OCI-LY7 (cell line): ENCODE measurements around the gene SESN2. TPM values are rescaled to one million over a fixed set of nuclear protein-coding genes. Genes with fewer than 3 reads are reported as not detected.

Experiments used
- BruUV-seq: library from RNA; stranded (reverse); fragments of 400-500 nt; replicated peaks from 2 replicates; lab custom pipeline; 2021; lab: Mats Ljungman, UMichigan
- CTCF ChIA-PET: fragments of 300-600 bp; sonication (Branson Sonifier 250); formaldehyde crosslinking; loops from one replicate; lab custom pipeline; 2022; ENCODE audit warnings: antibody characterized with exemption; ENCODE audit not compliant: unreplicated experiment; lab: Charles Lee
- POLR2A ChIA-PET: fragments of 300-600 bp; sonication (Branson Sonifier 250); formaldehyde crosslinking; loops from one replicate; lab custom pipeline; 2022; ENCODE audit warnings: antibody characterized with exemption; lab: Charles Lee
- DNase-seq: peaks from one replicate; pipeline ENCODE4 v3.0.0-alpha.2; 2015; ENCODE audit warnings: low spot score
- H2AFZ ChIP-seq: fragments of 200-600 bp; sonication (generic), shearing (Covaris generic); 2 replicates; pipeline ENCODE4 v1.6.1; 2014; ENCODE audit warnings: mild to moderate bottlenecking, antibody characterized with exemption, low read length, moderate library complexity
- H3K27ac ChIP-seq: fragments of 200-600 bp; sonication (generic); 2 replicates; pipeline ENCODE4 v1.5.1; 2014; ENCODE audit warnings: mixed run types, low read depth, mild to moderate bottlenecking, moderate library complexity, low read length, inconsistent platforms; ENCODE audit not compliant: poor library complexity, severe bottlenecking
- H3K36me3 ChIP-seq: fragments of 200-600 bp; sonication (generic); 2 replicates; pipeline ENCODE4 v1.6.1; 2014; ENCODE audit warnings: mild to moderate bottlenecking, antibody characterized with exemption, low read length, moderate library complexity, mixed read lengths; ENCODE audit not compliant: insufficient read depth
- H3K4me1 ChIP-seq: fragments of 200-600 bp; sonication (generic); 2 replicates; pipeline ENCODE4 v1.5.1; 2014; ENCODE audit warnings: mild to moderate bottlenecking, low read length; ENCODE audit not compliant: insufficient read depth, poor library complexity, severe bottlenecking
- H3K4me2 ChIP-seq: fragments of 200-600 bp; sonication (generic); 2 replicates; pipeline ENCODE4 v1.6.1; 2014; ENCODE audit warnings: mild to moderate bottlenecking, low read length
- H3K4me3 ChIP-seq: fragments of 200-600 bp; sonication (generic); 2 replicates; pipeline ENCODE4 v1.5.1; 2014; ENCODE audit warnings: mild to moderate bottlenecking, low read depth, low read length; ENCODE audit not compliant: poor library complexity, severe bottlenecking
- H3K79me2 ChIP-seq: fragments of 200-600 bp; sonication (generic); 2 replicates; pipeline ENCODE4 v1.6.1; 2016; ENCODE audit warnings: low read depth, mild to moderate bottlenecking, low read length, moderate library complexity, mixed read lengths; ENCODE audit not compliant: insufficient read depth
- H3K9me2 ChIP-seq: fragments of 200-600 bp; sonication (generic); 2 replicates; pipeline ENCODE4 v1.6.1; 2016; ENCODE audit warnings: mild to moderate bottlenecking, low read length, mixed read lengths; ENCODE audit not compliant: insufficient read depth
- H3K9me3 ChIP-seq: fragments of 200-600 bp; sonication (generic); 2 replicates; pipeline ENCODE4 v1.6.1; 2014; ENCODE audit warnings: mild to moderate bottlenecking, mixed run types, low read length, mixed read lengths
- H4K20me1 ChIP-seq: fragments of 200-600 bp; sonication (generic); 2 replicates; pipeline ENCODE4 v1.6.1; 2014; ENCODE audit warnings: mild to moderate bottlenecking, antibody characterized with exemption, low read length, moderate library complexity, mixed read lengths; ENCODE audit not compliant: insufficient read depth
- CTCF ChIP-seq: fragments of 200-600 bp; sonication (generic); conservative IDR thresholded peaks from 2 replicates; pipeline ENCODE4 v1.5.1; 2014; ENCODE audit warnings: mild to moderate bottlenecking, antibody characterized with exemption, low read length, moderate library complexity, mixed read lengths
- EZH2phosphoT487 ChIP-seq: fragments of 200-600 bp; sonication (generic); IDR thresholded peaks from 2 replicates; pipeline ENCODE4 v1.6.1; 2018; ENCODE audit warnings: low read depth, borderline replicate concordance, mild to moderate bottlenecking, mixed run types, antibody characterized with exemption, low read length, moderate library complexity, mixed read lengths
- intact Hi-C: fragments of 100-400 bp; cut with micrococcal nuclease; formaldehyde crosslinking; loops from one replicate; pipeline ENCODE4 v1.10.0; 2022; ENCODE audit not compliant: unreplicated experiment
- total RNA-seq, 2 experiments: library from RNA; depleted of rRNA in 1 of 2; stranded (reverse); fragments of >200 nt in 1 of 2; shearing (Covaris generic) in 1 of 2; gene quantifications; 2 replicates each; pipeline ENCODE4 v1.2.3, GENCODE V29; 2014 to 2022

SESN2 gene
- total RNA-seq, 2 experiments from 2014 or later = 22.8 to 41.2 TPM

GRCh38 chr1:28258628-28259251 is 578 bp upstream of the SESN2 start:
- POLR2A ChIA-PET = interaction anchor here (0.6 to 3.1 kb wide), 11 partner anchors 9 to 104 kb away, joined by 3 to 36 read pairs (median 4); partner anchors contain the start of genes ATP5IF1 and MED18
- no peak for DNase-seq

GRCh38 chr1:28259934-28260802 is 850 bp downstream of the SESN2 start:
- peaks cover 4% of the 10 kb centered on the region; the same call in 1 of the 2 replicates for H4K20me1 ChIP-seq
- no peaks in the 10 kb centered on the region for H3K9me3 ChIP-seq
- H3K4me3 ChIP-seq = peak overlapping the region; percentile 94
- H2AFZ ChIP-seq = peak overlapping the region; percentile 50; the same call in 1 of the 2 replicates
- peaks cover 37% of the 10 kb centered on the region for H3K79me2 ChIP-seq
- no peaks in the 10 kb centered on the region for H3K36me3 ChIP-seq
- H3K27ac ChIP-seq = peak overlapping the region; percentile 18
- TF ChIP-seq EZH2phosphoT487 = no peak
- no peak for TF ChIP-seq CTCF
- no peaks in the 10 kb centered on the region for H3K9me2 ChIP-seq
- no peak for DNase-seq
- peak overlapping the region; percentile 97 for H3K4me2 ChIP-seq
- peaks cover 24% of the 10 kb centered on the region for H3K4me1 ChIP-seq
- intact Hi-C loops = loop anchor here (1.0 kb wide), 1 partner anchor 12 kb away; no protein-coding TSS in a partner anchor
- POLR2A ChIA-PET = interaction anchor here (0.6 to 3.1 kb wide), 7 partner anchors 10 to 1395 kb away, joined by 3 to 36 read pairs (median 4); no protein-coding TSS in a partner anchor
- CTCF ChIA-PET = interaction anchor here (0.9 to 1.2 kb wide), 2 partner anchors 11 to 322 kb away, joined by 3 to 5 read pairs; no protein-coding TSS in a partner anchor
- BruUV-seq = no TSS peak

More at GRCh38 chr1:28258628-28259251, 578 bp upstream of the SESN2 start:
- peaks cover 27% of the 10 kb centered on the region for H3K79me2 ChIP-seq
- H3K27ac ChIP-seq = no peak overlapping the region
- TF ChIP-seq EZH2phosphoT487 (no peak), CTCF (no peak)
- peak overlapping the region; percentile 94 for H3K4me3 ChIP-seq
- H3K4me2 ChIP-seq = peak overlapping the region; percentile 70
- TSS peak; percentile 95 for BruUV-seq
- CTCF ChIA-PET = interaction anchor here (1.0 kb wide), 1 partner anchor 10 kb away, joined by 12 read pairs; no protein-coding TSS in a partner anchor
- peaks cover 24% of the 10 kb centered on the region for H3K4me1 ChIP-seq
- H2AFZ ChIP-seq = peak overlapping the region; percentile 81
- intact Hi-C loops = loop anchor here (1.0 kb wide), 1 partner anchor 10 kb away; no protein-coding TSS in a partner anchor
- H3K9me2 ChIP-seq = no peaks in the 10 kb centered on the region
- no peaks in the 10 kb centered on the region for H3K36me3 ChIP-seq
- no peaks in the 10 kb centered on the region for H3K9me3 ChIP-seq
- H4K20me1 ChIP-seq = 0 out of 2 replicates have a peak, but pooled peaks cover 4% of the 10 kb centered on the region
